Right atrium auricular region (tissue), 2 donors: Measurements from ENCODE around the gene KRTAP4-4. TPM values are rescaled to one million over a fixed set of nuclear protein-coding genes. Genes with fewer than 3 reads are reported as not detected.
"Not testable (repeated sequence)": the region's sequence is repeated elsewhere in the genome, so short reads cannot be mapped to it uniquely, and the experiment has no call there.

Experiments used
- DNase-seq: peaks from one replicate; pipeline ENCODE4 v3.0.0-alpha.2; 2019; ENCODE audit warnings: low spot score
- H3K27ac ChIP-seq, 2 donors: fragments of 200-600 bp; sonication (generic); 1 replicate in 1 of 2; 2 replicates in 1 of 2; pipeline ENCODE4 v1.5.1; 2016 to 2019
- H3K27me3 ChIP-seq, 2 donors: fragments of 200-600 bp; sonication (generic); one replicate each; pipeline versions ENCODE4 v1.5.1 to v1.6.0; 2017 to 2019
- H3K36me3 ChIP-seq: fragments of 200-600 bp; sonication (generic); one replicate; pipeline ENCODE4 v1.5.1; 2016
- H3K4me1 ChIP-seq, 2 donors: fragments of 200-600 bp; sonication (generic); one replicate each; pipeline versions ENCODE4 v1.5.1 to v1.6.0; 2017 to 2019
- H3K4me3 ChIP-seq, 2 donors: fragments of 200-600 bp; sonication (generic); 1 replicate in 1 of 2; 2 replicates in 1 of 2; pipeline ENCODE4 v1.5.1; 2017 to 2019; ENCODE audit warnings: mild to moderate bottlenecking in 1 of 2, moderate library complexity in 1 of 2
- H3K9me3 ChIP-seq, 2 donors: fragments of 200-600 bp; sonication (generic); one replicate each; pipeline ENCODE4 v1.5.1; 2019
- CTCF ChIP-seq, 2 donors: fragments of 200-600 bp; sonication (generic); IDR thresholded peaks; one replicate each; pipeline ENCODE4 v1.5.1; 2019; ENCODE audit warnings: antibody characterized with exemption in 2 of 2
- total RNA-seq, 2 donors: library from RNA; depleted of rRNA; stranded (reverse); fragments of >200 nt; gene quantifications; one replicate each; pipeline ENCODE4 v1.1.0, GENCODE V29; 2016

Gene KRTAP4-4
- total RNA-seq, 2 donors from 2014 or later, result not detected

GRCh38 chr17:41118721-41119120 lies 41.8 kb downstream of the KRTAP4-4 start:
- no peak for DNase-seq
- no peak overlapping the region for H3K27ac ChIP-seq
- no peak overlapping the region for H3K4me3 ChIP-seq
- TF ChIP-seq CTCF (IDR thresholded peaks at IDR 0.05), result no peak
- H3K36me3 ChIP-seq, result no peaks in the 10 kb centered on the region
- H3K4me1 ChIP-seq, result no peaks in the 10 kb centered on the region
- H3K27me3 ChIP-seq, result no peaks in the 10 kb centered on the region
- H3K9me3 ChIP-seq, result no peaks in the 10 kb centered on the region

GRCh38 chr17:41117846-41118386 lies 42.6 kb downstream of the KRTAP4-4 start, which contains the start of gene KRTAP4-11:
TSS of gene KRTAP4-11 (minus strand) at chr17:41118373. CDS start at chr17:41118315, 58 bp downstream.
- not testable (repeated sequence) for H3K4me1 ChIP-seq, H3K4me3 ChIP-seq, H3K27me3 ChIP-seq, H3K36me3 ChIP-seq, H3K9me3 ChIP-seq, H3K27ac ChIP-seq, DNase-seq

- no peak overlapping the region for H3K27ac ChIP-seq
- TF ChIP-seq CTCF (IDR thresholded peaks at IDR 0.05), result no peak
- DNase-seq, result no peak
Observed at GRCh38 chr17:41116297-41116696, 44.3 kb downstream of the KRTAP4-4 start.

GRCh38 chr17:41111151-41111885 lies 49.2 kb downstream of the KRTAP4-4 start:
- H3K27me3 ChIP-seq, result no peaks in the 10 kb centered on the region
- H3K27ac ChIP-seq, result no peak overlapping the region
- no peaks in the 10 kb centered on the region for H3K4me1 ChIP-seq
- H3K36me3 ChIP-seq, result no peaks in the 10 kb centered on the region
- TF ChIP-seq CTCF (IDR thresholded peaks at IDR 0.05), result no peak
- DNase-seq, result no peak
- H3K9me3 ChIP-seq, result no peaks in the 10 kb centered on the region
- H3K4me3 ChIP-seq, result no peak overlapping the region

More at GRCh38 chr17:41116297-41116696, 44.3 kb downstream of the KRTAP4-4 start:
- Histone ChIP-seq H3K4me1 (no peaks in the 10 kb centered on the region), H3K9me3 (no peaks in the 10 kb centered on the region), H3K27me3 (no peaks in the 10 kb centered on the region), H3K36me3 (no peaks in the 10 kb centered on the region), H3K4me3 (no peak overlapping the region)

Other genes starting within 250 kb of the KRTAP4-4 start
- gene KRT23, start 223.1 kb downstream of the KRTAP4-4 start, total RNA-seq, result not detected
- gene KRT39, start 193.8 kb downstream of the KRTAP4-4 start, total RNA-seq, result not detected
- gene KRT40, start 176.4 kb downstream of the KRTAP4-4 start, total RNA-seq, result not detected
- gene KRTAP3-3, start 166.6 kb downstream of the KRTAP4-4 start, total RNA-seq, result not detected
- not detected for gene KRTAP3-2, start 160.8 kb downstream of the KRTAP4-4 start, total RNA-seq
- not detected for gene KRTAP3-1, start 151.6 kb downstream of the KRTAP4-4 start, total RNA-seq
- not detected for gene KRTAP1-5, start 133.5 kb downstream of the KRTAP4-4 start, total RNA-seq
- not detected for gene KRTAP1-4, start 130.6 kb downstream of the KRTAP4-4 start, total RNA-seq
- gene KRTAP1-3, start 125.9 kb downstream of the KRTAP4-4 start, total RNA-seq, result under 1 TPM in 1 of 2 donors, not detected in 1; 0.39 TPM
- not detected for gene KRTAP1-1, start 119.3 kb downstream of the KRTAP4-4 start, total RNA-seq
- gene KRTAP2-1, start 113.4 kb downstream of the KRTAP4-4 start, total RNA-seq, result not detected
- gene KRTAP2-2, start 105.5 kb downstream of the KRTAP4-4 start, total RNA-seq, result not detected
- not detected for gene KRTAP2-3, start 100.6 kb downstream of the KRTAP4-4 start, total RNA-seq
- gene KRTAP2-4, start 94.9 kb downstream of the KRTAP4-4 start, total RNA-seq, result not detected
- not detected for gene KRTAP4-7, start 76.6 kb downstream of the KRTAP4-4 start, total RNA-seq
- gene KRTAP4-8, start 62.6 kb downstream of the KRTAP4-4 start, total RNA-seq, result not detected
- not detected for gene KRTAP4-16, start 58.5 kb downstream of the KRTAP4-4 start, total RNA-seq
- gene KRTAP4-9, start 55.4 kb downstream of the KRTAP4-4 start, total RNA-seq, result not detected
- gene KRTAP4-11, start 42.4 kb downstream of the KRTAP4-4 start, total RNA-seq, result not detected
- not detected for gene KRTAP4-12, start 36.6 kb downstream of the KRTAP4-4 start, total RNA-seq
- not detected for gene KRTAP4-6, start 20.2 kb downstream of the KRTAP4-4 start, total RNA-seq
- not detected for gene KRTAP4-5, start 10.9 kb downstream of the KRTAP4-4 start, total RNA-seq
- not detected for gene KRTAP4-3, start 7.5 kb upstream of the KRTAP4-4 start, total RNA-seq
- gene KRTAP4-2, start 17.5 kb upstream of the KRTAP4-4 start, total RNA-seq, result not detected
- not detected for gene KRTAP4-1, start 24.2 kb upstream of the KRTAP4-4 start, total RNA-seq
- not detected for gene KRTAP9-1, start 29.1 kb upstream of the KRTAP4-4 start, total RNA-seq
- gene KRTAP9-2, start 65.9 kb upstream of the KRTAP4-4 start, total RNA-seq, result not detected
- gene KRTAP9-3, start 71.7 kb upstream of the KRTAP4-4 start, total RNA-seq, result not detected
- gene KRTAP9-8, start 77.3 kb upstream of the KRTAP4-4 start, total RNA-seq, result not detected
- gene KRTAP9-4, start 88.9 kb upstream of the KRTAP4-4 start, total RNA-seq, result not detected
- not detected for gene KRTAP9-9, start 94.6 kb upstream of the KRTAP4-4 start, total RNA-seq
- gene KRTAP9-6, start 104.6 kb upstream of the KRTAP4-4 start, total RNA-seq, result not detected
- not detected for gene KRTAP9-7, start 115.0 kb upstream of the KRTAP4-4 start, total RNA-seq
- not detected for gene KRTAP29-1, start 142.1 kb upstream of the KRTAP4-4 start, total RNA-seq
- not detected for gene KRTAP16-1, start 148.6 kb upstream of the KRTAP4-4 start, total RNA-seq
- not detected for gene KRTAP17-1, start 155.0 kb upstream of the KRTAP4-4 start, total RNA-seq
- gene KRT33A, start 190.1 kb upstream of the KRTAP4-4 start, total RNA-seq, result not detected
- not detected for gene KRT33B, start 209.1 kb upstream of the KRTAP4-4 start, total RNA-seq
- not detected for gene KRT34, start 221.6 kb upstream of the KRTAP4-4 start, total RNA-seq
- not detected for gene KRT31, start 236.9 kb upstream of the KRTAP4-4 start, total RNA-seq